Ramos (cell line): ENCODE measurements around the gene GPRC5B.

Experiments
- in situ Hi-C: fragments of 300-500 bp; cut with MboI; formaldehyde crosslinking; loops from one replicate; pipeline ENCODE4 v1.14.3; 2022; ENCODE audit warnings: low sequenced_read_pairs; ENCODE audit not compliant: unreplicated experiment

GPRC5B gene

DNA sequence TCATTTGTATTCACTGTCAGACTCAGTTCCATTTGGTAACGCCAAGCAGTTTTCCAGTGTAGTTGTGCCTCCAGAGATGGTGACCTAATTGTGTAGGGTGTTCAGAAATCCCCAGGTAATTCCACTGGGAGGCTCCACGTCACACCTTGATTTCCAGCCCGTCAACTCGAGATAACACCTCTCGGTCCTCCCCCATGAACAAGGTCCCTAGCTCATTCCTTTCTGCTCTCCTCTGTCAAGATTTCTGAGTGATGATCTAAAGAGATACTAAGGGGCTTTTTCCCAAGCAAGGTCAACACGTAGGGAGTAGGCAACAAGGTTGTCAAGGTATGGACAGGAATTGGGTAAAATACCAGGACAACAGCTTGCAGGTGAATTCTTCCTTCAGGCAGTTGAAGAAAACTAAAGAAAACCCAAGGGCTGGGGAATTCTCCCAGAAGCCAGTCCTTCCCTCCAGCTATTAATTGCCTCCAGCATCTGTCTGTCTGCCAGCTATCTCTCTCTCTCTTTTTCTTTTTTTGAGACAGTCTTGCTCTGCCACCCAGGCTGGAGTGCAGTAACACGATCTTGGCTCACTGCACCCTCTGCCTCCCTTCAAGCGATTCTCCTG is 31.4 kb downstream of the GPRC5B start:
- in situ Hi-C loops = no loop called here

DNA sequence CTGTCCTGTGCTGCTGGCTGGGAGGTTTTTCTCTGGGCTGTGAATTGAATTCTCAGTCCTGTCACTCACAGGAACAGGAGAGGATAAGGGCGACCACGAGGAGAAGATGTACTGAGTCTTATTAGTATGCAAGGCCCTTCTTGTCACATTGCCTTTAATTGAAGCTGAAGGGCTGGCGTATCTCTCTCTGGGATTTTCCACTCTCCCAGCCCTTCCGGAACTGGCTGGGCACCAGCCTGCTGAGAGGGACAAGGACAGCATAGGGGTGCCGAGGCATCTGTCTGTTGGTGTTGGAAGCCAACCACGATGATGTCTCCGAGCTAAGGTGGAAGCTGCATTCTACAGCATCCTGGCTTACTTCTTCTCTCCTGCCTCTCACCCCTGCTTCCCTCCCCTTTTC is 33.2 kb downstream of the GPRC5B start:
- in situ Hi-C loops = no loop called here

DNA sequence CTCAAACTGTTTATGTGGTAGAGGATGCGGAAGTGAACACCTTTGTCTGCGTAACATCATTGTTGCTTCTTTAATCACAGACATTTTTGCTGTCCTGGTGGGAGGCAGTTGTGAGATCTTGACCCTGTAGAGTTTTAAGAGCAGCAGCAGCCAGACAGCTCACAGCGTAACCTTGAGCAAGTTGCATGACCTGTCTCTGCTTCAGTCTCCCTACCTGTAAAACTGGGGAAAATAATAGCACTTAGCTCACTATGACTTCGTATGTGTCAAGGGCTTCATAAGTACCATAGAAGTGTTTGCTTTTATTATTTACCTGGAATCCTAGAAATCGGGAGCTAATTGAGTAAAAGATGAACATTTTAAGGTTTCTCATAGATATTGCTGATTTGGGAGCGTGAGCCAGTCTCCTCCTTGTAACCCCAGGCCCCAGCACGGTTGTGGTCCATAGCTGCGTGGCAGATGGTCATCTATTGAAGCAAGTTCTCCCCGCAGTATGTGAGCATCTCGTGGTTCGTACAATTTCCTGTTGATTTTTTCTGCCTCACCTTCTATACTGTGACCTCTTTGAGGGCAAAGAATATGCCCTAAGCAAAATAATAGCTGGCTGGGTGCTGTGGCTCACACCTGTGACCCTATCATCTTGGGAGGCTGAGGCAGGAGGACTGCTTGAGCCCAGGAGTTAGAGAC is 34.4 kb downstream of the GPRC5B start:
- in situ Hi-C loops = no loop called here

GRCh38 chr16:19848756-19849155 is 35.9 kb downstream of the GPRC5B start:
- in situ Hi-C loops = no loop called here

GRCh38 chr16:19846436-19846835 is 38.2 kb downstream of the GPRC5B start:
- in situ Hi-C loops = no loop called here

DNA sequence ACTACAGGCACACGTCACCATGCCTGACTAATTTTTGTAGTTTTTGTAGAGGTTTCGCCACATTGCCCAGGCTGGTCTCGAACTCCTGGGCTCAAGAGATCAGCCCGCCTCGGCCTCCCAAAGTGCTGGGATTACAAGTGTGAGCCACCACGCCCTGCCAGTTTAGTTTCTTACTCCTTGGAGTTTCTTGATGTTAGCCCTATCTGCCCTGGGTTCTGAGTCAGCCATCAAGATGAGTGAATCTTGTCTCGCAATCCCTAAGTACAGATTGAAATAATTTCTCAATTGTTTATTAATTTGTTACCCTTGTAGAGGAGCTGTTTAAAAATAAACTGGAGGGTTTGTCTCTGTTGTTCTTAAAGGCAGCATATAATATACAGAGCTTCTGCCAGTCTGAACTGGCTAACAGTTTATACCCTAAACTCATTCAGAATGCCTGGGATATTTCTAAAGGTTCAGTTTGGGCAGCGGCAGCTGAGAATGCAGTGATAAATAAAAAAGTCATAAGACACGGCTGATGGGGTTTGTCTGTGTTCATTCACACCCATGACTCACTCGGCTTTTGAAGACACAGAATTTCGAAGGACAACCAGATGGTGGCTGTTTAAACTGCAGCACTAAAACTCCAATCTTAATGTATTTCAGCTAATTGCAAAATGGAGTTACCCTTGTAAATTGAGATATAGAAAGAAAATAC is 39.6 kb downstream of the GPRC5B start:
- in situ Hi-C loops = no loop called here

DNA sequence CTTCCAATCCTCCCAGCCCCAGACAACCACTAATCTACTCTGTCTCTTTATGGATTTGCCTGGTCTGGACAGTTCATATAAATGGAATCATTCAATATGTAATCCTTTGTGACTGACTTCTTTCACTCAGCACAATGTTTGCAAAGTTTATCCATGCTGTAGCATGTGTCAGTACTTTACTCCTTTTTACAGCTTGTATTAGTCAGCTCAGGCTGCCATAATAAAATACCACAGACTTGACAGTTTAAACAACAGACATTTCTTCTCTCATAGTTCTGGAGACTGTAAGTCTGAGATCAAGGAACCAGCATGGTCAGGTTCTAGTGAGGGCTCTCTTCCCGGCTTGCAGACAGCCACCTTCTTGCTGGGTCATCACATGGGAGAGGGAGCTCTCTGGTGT is 41.3 kb downstream of the GPRC5B start:
- in situ Hi-C loops = no loop called here

GRCh38 chr16:19842426-19843157 is 42.1 kb downstream of the GPRC5B start:
- in situ Hi-C loops = no loop called here

- in situ Hi-C loops = no loop called here
Observed at GRCh38 chr16:19841184-19841583, 43.5 kb downstream of the GPRC5B start.

DNA sequence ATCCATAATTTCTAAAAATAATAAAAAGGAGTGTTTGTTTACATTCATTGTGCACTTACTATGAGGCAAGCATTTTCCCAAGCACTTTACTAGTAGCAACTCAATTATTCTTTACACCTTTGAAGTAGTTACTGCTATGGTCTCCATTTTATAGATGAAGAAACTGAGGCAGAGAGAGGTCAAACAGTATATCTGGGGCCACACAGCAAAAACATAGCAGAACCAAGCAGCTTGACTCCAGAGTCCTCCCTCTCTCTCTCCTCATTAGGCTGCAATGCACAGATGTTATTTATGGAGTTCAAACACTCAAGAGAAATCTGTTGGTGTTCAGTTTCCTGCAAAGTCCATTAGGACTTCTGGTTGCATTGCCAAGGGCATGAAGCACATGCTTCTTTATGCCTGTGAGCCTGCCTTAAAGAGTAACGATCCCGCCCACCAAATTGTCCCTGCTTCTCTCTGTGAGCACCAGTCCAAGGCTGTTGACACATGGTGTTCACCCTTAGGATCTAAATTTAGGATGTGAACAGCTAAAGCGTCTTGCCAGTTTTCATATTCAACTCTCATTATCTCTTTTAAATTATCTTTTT is 44.0 kb downstream of the GPRC5B start:
- in situ Hi-C loops = no loop called here

- in situ Hi-C loops = no loop called here
Observed at GRCh38 chr16:19837984-19838707, 46.5 kb downstream of the GPRC5B start.

DNA sequence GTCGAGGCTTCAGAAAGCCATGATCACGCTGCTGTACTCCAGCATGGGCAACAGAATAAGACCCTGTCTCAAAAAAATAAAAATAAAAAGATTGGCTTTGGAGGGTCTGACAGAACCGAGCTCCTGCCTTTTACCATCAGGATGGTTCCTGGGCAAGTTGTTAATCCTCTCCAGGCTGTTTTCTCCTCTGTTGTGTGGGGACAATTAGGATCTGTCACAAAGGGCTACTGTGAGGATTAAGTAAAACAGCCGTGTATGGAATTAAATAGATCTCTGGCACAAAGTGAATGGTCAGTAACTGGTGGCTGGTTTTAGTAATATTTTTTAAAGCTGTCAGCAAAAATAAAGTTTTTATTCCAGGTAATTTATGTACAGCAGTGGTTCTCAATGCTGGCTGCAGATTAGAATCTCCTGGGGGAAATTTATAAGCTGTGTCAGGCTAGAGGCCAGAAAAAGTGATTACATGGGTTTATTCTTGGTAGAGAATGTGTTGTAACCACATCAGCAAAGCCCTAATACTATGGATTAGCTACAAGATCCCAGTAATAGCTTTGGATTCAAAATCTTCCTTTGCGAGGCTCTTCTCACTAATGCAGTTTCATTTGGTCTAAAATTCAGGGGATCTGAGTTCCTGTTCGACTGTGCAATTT is 47.2 kb downstream of the GPRC5B start:
- in situ Hi-C loops = no loop called here

- in situ Hi-C loops = no loop called here
Observed at GRCh38 chr16:19835968-19836421, 48.7 kb downstream of the GPRC5B start.

- in situ Hi-C loops = no loop called here
Observed at GRCh38 chr16:19835196-19835595, 49.5 kb downstream of the GPRC5B start.

GRCh38 chr16:19833581-19833980 is 51.1 kb downstream of the GPRC5B start:
- in situ Hi-C loops = no loop called here

GRCh38 chr16:19833176-19833575 is 51.5 kb downstream of the GPRC5B start:
- in situ Hi-C loops = no loop called here

DNA sequence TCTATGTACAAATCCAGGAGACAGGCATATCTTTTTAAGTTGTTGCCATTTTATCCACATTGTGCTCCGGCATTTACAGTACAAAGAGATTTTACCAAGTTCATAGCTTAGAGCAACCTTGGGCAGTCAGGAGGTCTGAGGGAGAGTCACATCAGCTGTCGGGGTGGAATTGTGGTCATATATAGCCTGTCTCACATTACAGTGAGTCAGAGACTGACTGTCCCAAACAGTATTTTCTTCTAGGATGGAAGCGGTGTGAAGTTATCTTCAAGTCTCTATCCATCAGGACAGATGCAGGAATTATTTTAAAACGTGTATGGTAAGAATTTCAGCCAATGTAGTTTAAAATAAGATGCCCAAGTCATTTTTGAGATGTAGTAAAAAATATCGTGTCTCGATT is 53.0 kb downstream of the GPRC5B start:
- in situ Hi-C loops = no loop called here

- in situ Hi-C loops = no loop called here
Observed at GRCh38 chr16:19830902-19831560, 53.6 kb downstream of the GPRC5B start.
